NCI-H226 (cell line): ENCODE results near the gene CHCHD4.

Experiments used
- DNase-seq: peaks from one replicate; pipeline ENCODE4 v3.0.0-alpha.2; 2015

Gene CHCHD4

GRCh38 chr3:14124615-14125192 is at the start of gene CHCHD4, which contains the start of gene TMEM43:
CHCHD4 (minus strand) TSS chr3:14124870; CDS start chr3:14124676, 194 bp downstream.
TMEM43 (plus strand) TSS chr3:14125052; CDS start chr3:14125194, 142 bp downstream.
- peak; percentile 99 for DNase-seq

GRCh38 chr3:14172496-14172895 is 47.8 kb upstream of the CHCHD4 start:
- DNase-seq, result no peak

DNA sequence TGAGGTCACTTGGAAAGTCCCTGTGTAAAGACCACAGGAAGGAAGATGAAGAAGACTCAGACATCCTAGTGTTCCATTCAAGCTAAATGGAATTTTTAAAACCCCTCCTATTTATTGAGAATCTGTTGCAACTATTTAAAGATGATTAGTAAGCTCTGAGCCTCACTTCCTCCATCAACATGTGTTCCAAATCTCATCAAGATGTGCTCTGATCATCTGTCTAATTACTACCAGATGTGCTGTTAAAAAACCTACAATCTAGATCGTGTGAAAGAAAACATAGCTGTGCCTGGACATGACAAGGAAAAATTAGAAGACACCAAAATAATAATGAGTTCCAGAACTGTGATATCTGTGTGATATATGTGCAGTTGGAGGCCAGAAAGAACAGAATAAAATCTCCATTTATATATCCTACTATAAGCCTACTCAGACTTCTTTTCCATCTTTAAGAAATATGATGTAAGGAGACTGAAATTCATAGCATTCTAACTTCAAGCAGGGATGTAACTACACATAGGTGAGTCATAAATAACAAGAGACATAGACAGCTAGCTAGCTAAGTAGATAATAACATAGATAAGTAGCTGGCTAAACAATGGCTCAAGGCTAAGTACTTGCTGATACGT is 46.0 kb upstream of the CHCHD4 start:
- peak; percentile 70 for DNase-seq

GRCh38 chr3:14169871-14170270 is 45.2 kb upstream of the CHCHD4 start:
- DNase-seq, result no peak

DNA sequence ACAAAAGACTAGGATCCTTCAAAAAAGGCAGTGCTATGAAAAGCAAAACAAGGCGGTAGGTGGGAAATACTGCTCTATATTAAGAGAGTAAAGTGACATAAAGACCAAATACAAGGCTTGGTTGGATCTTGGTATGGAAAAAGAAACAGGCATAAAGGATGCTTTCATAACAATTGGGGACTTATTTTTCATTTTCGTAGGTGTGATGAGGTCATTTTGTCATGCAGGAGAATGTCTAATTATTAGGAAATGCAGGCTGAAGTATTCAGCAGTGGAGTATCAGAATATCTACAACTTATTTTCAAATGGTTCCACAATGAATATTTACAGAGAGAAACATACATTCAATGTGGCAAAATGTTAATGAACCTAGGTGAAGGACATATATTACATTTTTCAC is 44.8 kb upstream of the CHCHD4 start:
- no peak for DNase-seq

DNA sequence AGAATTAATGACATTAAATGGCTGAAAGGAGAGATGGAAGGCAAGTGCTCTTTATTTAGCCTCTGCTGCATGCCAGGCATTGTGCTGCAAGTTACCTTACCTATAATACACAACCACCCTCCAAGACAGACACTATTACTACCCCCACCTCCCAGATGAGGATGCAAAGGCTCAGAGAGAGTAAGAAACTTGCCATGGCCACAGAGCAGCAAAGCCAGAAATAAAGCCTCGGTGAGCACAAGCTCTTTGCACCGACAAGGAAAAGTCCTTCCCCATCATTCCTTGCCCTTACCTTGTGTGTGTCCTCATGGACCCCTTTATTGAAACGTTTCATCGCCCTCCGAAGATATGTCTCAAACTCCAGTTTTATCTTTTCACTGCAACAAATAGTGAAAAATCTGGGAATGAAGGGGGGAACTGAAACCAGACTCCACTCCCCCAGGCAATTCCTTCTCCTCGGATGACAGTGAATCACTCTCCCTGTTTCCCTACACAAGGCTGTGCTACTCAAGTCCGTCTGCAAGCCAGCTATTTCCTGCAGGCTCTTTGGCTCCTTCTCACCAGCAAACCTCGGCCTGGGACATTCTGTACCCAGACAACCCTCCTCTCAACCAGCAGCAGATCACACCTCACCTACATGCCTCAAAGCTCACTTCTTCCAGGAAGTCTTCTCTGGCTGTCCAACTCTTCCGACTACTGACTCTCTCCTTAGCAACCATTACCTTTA is 42.4 kb upstream of the CHCHD4 start:
- DNase-seq, result no peak

GRCh38 chr3:14162178-14162577 is 37.5 kb upstream of the CHCHD4 start:
- no peak for DNase-seq

GRCh38 chr3:14161282-14161681 is 36.6 kb upstream of the CHCHD4 start:
- DNase-seq, result no peak

GRCh38 chr3:14159426-14159825 is 34.8 kb upstream of the CHCHD4 start:
- no peak for DNase-seq

DNA sequence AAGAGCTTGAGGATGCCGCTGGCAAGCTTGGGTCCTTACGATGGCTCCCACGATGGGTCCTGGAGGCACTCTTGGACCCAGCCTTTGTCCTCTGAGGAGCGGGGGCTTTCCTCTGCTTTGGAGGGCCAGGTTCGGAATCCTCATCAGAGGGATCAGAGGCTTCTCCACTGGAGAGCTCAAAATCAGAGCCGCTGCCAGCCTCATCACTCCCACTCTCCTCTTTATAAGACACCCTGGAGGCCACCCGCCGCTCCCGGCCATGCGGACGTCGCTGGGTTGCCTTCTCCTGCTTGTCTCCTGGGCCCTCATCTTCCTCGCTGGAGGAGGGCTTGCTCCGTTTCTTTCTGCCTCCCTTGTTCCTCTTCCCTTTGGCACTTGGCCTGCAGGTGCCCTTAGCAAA is 33.7 kb upstream of the CHCHD4 start:
- no peak for DNase-seq

- no peak for DNase-seq
These were observed 33.3 kb upstream of the CHCHD4 start for GRCh38 chr3:14157951-14158350.

GRCh38 chr3:14156843-14157561 is 32.3 kb upstream of the CHCHD4 start:
- DNase-seq, result no peak

DNA sequence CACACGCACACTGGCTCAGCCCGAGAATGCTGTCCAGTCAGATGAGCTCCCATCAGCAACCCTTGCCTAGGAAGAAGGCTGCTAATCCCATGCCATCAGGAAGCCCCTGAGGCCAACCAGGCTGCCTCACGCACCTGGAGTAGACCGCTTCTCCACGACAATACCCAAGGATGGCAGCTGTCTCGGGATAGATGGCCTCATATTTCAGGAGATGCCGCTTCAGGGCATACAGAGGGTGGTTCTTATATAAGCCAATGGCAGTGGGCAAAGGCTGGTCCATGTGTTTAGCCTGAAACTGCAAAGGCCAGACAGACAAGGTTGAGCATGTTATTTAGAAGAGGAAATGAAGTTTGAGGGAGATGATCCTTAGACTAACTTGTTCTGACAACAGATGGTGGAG is 31.5 kb upstream of the CHCHD4 start:
- DNase-seq, result no peak

DNA sequence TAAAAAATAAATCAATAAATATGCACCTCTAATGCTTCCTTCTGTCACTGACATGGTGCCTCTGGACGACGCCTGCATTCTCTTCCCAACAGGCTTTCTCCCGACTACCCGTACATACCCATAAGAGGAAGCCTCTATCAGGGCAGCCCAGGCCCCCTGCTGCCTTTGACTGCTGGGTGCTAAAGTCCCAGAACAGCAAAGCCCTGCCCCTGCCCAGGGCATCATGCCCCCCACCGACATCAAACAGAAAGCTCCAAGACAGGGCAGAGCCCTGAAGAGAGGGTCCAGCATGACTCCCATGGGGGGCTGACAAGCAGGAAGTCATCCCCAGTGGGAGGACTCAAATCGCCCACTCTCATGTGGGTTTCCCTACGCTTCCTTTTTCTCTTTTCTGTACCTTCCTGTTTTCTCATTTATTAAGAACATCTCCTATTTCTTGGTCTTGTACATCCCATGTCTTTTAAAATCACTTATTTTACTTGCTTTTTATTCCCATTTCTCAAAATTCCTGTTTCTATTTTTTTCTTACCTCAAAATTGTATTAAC is 30.3 kb upstream of the CHCHD4 start:
- no peak for DNase-seq

GRCh38 chr3:14154276-14154675 is 29.6 kb upstream of the CHCHD4 start:
- no peak for DNase-seq

- DNase-seq, result no peak
These were observed 29.0 kb upstream of the CHCHD4 start for GRCh38 chr3:14153663-14154062.

- no peak for DNase-seq
These were observed 28.3 kb upstream of the CHCHD4 start for GRCh38 chr3:14152963-14153355.

DNA sequence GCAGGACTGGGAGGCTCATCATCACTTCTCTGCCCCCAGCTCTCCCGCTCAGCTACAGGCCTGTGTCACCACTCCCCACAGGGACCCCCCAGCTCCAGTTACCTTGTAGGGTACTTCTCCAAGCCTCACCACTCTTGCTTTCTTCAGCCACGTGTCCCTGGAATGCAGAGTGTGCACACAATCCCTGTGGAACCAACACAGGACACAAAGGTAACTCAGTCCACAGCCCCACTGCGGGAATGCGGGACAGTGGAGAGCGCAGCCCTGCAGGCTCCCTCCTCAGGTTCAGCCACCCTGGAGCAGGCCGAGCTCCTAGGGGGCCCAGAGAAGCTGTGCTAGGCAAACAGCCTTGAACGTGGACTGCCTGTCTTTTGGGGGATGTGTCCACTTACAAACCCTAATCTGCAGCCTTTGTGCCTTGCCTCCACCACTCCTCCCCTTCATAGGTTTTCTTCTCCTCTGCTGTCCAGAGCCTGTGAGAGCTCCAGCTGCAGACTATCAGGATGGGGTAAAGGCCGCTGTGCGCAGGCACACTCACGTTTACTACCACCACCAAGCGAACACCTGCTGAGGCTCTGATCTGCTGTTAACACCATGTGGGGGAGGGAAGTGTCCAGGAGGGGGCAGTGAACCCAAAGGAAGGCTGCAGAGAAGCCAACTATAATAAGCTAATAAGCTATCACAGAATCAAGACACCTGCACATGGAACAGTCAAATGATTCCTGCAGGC is 27.7 kb upstream of the CHCHD4 start:
- DNase-seq, result no peak

- DNase-seq, result no peak
These were observed 26.9 kb upstream of the CHCHD4 start for GRCh38 chr3:14151471-14152083.

GRCh38 chr3:14150491-14151230 is 26.0 kb upstream of the CHCHD4 start:
- DNase-seq, result no peak

DNA sequence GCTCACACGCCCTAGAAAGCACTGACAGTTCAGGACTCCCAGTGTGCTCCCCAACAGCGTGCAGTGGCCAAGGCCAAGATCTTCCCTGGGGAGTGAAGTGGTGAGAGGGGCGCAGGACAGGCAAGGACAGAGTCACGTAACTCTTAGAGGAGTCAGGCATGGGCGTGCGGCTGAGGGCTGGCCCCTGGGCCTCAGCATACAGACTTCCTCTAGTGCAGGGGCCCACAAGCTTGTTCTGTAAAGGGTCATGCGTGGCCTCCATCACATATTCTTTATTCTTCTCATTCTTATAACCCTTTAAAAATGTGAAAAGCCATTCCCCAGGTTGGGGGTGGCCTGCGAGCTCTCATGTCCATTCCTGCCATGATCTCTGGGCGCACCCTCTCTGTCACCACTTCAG is 25.4 kb upstream of the CHCHD4 start:
- DNase-seq, result no peak
